ENCODE data around the gene OLFML2A.

The OLFML2A gene

DNA sequence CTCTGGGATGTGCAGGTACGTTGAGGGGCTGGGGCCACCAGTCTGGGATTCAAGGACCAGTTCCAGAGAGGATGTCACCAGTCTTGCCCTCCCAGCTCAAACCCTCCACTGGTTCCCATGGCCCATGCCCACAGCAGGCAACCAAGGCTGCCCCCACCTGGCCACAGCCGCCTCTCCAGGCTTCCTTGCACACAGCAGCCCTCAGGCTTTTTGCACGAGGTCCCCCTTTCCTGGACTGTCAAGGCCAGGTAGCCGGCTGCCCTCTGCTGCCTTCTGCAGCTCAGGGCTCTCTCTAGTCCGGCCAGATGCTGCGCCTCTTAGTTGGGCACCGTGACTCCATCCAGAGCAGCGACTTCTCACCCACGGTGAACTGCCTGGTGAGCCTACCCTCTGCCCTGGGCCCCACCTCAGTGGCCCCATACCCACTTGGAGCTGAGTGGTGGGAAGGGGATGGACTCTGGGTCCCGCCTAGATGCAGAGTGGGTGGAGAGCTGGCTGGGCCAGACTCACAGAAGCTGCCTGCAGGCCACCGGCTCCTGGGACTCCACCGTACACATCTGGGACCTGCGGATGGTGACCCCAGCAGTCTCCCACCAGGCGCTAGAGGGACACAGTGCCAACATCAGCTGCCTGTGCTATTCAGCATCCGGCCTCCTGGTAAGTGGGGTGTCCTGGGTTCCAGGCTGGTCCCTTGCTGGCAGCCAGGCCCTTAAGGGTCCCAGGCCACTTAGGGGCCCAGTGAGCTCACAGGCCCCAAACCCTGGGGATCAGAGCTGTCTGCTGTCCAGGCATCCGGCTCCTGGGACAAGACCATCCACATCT, 79.2 kb downstream of the OLFML2A start:
- H4K20me1 ChIP-seq (ENCODE audit: insufficient read depth, low read length), result peaks cover 60% of the 10 kb centered on the region

GRCh38 chr9:124857533-124858162, 80.7 kb downstream of the OLFML2A start:
- Histone ChIP-seq H3K4me3 (ENCODE audit: low read length) (no peak overlapping the region), H3K4me1 (ENCODE audit: low read length) (peaks cover 24% of the 10 kb centered on the region), H2AFZ (ENCODE audit: low read depth, low read length) (no peak overlapping the region), H3K4me2 (ENCODE audit: low read length) (no peak overlapping the region), H3K9me3 (ENCODE audit: insufficient read depth, low read length) (no peaks in the 10 kb centered on the region), H3K36me3 (replicated peaks; ENCODE audit: low read depth, low read length) (peaks cover 52% of the 10 kb centered on the region), H3K79me2 (ENCODE audit: low read length) (peaks cover 37% of the 10 kb centered on the region), H3K27ac (ENCODE audit: low read length) (no peak overlapping the region), H4K20me1 (ENCODE audit: insufficient read depth, low read length) (peaks cover 61% of the 10 kb centered on the region), H3K9ac (ENCODE audit: low read length) (no peak overlapping the region), H3K27me3 (ENCODE audit: low read depth, low read length) (no peaks in the 10 kb centered on the region)
- TF ChIP-seq, protein P1, sequence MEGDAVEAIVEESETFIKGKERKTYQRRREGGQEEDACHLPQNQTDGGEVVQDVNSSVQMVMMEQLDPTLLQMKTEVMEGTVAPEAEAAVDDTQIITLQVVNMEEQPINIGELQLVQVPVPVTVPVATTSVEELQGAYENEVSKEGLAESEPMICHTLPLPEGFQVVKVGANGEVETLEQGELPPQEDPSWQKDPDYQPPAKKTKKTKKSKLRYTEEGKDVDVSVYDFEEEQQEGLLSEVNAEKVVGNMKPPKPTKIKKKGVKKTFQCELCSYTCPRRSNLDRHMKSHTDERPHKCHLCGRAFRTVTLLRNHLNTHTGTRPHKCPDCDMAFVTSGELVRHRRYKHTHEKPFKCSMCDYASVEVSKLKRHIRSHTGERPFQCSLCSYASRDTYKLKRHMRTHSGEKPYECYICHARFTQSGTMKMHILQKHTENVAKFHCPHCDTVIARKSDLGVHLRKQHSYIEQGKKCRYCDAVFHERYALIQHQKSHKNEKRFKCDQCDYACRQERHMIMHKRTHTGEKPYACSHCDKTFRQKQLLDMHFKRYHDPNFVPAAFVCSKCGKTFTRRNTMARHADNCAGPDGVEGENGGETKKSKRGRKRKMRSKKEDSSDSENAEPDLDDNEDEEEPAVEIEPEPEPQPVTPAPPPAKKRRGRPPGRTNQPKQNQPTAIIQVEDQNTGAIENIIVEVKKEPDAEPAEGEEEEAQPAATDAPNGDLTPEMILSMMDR (IDR thresholded peaks at IDR 0.05; ENCODE audit: low read depth, low read length), result no peak
- no peak for TF ChIP-seq EZH2phosphoT487 (IDR thresholded peaks at IDR 0.05; ENCODE audit: low read depth)

More for the DNA sequence above, 79.2 kb downstream of the OLFML2A start:
- no peaks in the 10 kb centered on the region for H3K27me3 ChIP-seq (ENCODE audit: low read depth, low read length)
- no peak overlapping the region for H3K27ac ChIP-seq (ENCODE audit: low read length)
- peaks cover 30% of the 10 kb centered on the region for H3K79me2 ChIP-seq (ENCODE audit: low read length)
- TF ChIP-seq, protein P1 (IDR thresholded peaks at IDR 0.05; ENCODE audit: low read depth, low read length), result peak; percentile 52
- no peak for TF ChIP-seq EZH2phosphoT487 (IDR thresholded peaks at IDR 0.05; ENCODE audit: low read depth)
- no peaks in the 10 kb centered on the region for H3K9me3 ChIP-seq (ENCODE audit: insufficient read depth, low read length)
- H3K4me3 ChIP-seq (ENCODE audit: low read length), result no peak overlapping the region
- H3K9ac ChIP-seq (ENCODE audit: low read length), result no peak overlapping the region
- H3K4me2 ChIP-seq (ENCODE audit: low read length), result no peak overlapping the region
- H2AFZ ChIP-seq (ENCODE audit: low read depth, low read length), result no peak overlapping the region
- H3K36me3 ChIP-seq (replicated peaks; ENCODE audit: low read depth, low read length), result peaks cover 48% of the 10 kb centered on the region
- peaks cover 29% of the 10 kb centered on the region for H3K4me1 ChIP-seq (ENCODE audit: low read length)

- H3K27ac ChIP-seq (ENCODE audit: low read length), result no peak overlapping the region
- peaks cover 61% of the 10 kb centered on the region for H4K20me1 ChIP-seq (ENCODE audit: insufficient read depth, low read length)
Measured at GRCh38 chr9:124858330-124859046, 81.6 kb downstream of the OLFML2A start.

More at GRCh38 chr9:124858330-124859046, 81.6 kb downstream of the OLFML2A start:
- peaks cover 37% of the 10 kb centered on the region for H3K79me2 ChIP-seq (ENCODE audit: low read length)
- H3K9me3 ChIP-seq (ENCODE audit: insufficient read depth, low read length), result no peaks in the 10 kb centered on the region
- H3K4me3 ChIP-seq (ENCODE audit: low read length), result no peak overlapping the region
- TF ChIP-seq, protein P1 (IDR thresholded peaks at IDR 0.05; ENCODE audit: low read depth, low read length), result no peak
- TF ChIP-seq EZH2phosphoT487 (IDR thresholded peaks at IDR 0.05; ENCODE audit: low read depth), result no peak
- peaks cover 52% of the 10 kb centered on the region for H3K36me3 ChIP-seq (replicated peaks; ENCODE audit: low read depth, low read length)
- H2AFZ ChIP-seq (ENCODE audit: low read depth, low read length), result no peak overlapping the region
- H3K4me1 ChIP-seq (ENCODE audit: low read length), result peaks cover 27% of the 10 kb centered on the region
- no peak overlapping the region for H3K9ac ChIP-seq (ENCODE audit: low read length)
- H3K4me2 ChIP-seq (ENCODE audit: low read length), result no peak overlapping the region
- no peaks in the 10 kb centered on the region for H3K27me3 ChIP-seq (ENCODE audit: low read depth, low read length)
